ENCODE measurements around the gene RCOR1. TPM values are rescaled to one million over a fixed set of nuclear protein-coding genes. Genes with fewer than 3 reads are reported as not detected.
"Not testable (repeated sequence)": the region's sequence is repeated elsewhere in the genome, so short reads cannot be mapped to it uniquely, and the experiment has no call there.

RCOR1 gene
- total RNA-seq, 1 donor from 2014 or later: 4.7 TPM

DNA sequence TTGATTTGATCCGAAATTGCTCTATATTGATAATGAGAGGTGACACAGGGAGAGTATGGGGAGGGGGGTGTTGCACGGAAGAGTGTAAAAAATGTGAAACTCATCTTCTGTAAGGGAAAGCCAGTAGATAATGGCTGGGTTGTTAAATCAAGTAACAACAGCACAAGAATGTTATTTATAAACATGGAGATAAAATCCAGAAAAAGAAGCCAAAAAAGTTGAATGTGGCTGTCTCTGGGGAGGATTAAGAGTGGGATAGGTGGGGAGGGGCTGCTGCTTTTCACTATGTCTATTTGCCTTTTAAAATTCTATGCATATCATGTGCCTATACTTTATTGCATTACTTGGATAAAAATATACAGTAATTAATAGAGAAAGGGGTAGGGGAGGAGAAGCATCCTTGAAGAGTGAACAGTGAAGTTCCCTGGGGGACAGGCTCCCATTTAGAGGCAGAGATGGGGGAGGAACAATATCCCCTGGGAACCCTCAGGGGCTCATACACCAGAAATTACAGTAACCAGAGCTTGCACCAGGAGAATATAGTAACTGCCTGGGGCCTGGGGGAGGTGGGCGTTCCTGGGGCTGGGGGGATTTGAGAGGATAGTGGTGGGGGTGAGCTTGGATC is 43.7 kb upstream of the RCOR1 start:
- DNase-seq (ENCODE audit: low spot score in 2 of 2): no peak
- TF ChIP-seq, protein P1, sequence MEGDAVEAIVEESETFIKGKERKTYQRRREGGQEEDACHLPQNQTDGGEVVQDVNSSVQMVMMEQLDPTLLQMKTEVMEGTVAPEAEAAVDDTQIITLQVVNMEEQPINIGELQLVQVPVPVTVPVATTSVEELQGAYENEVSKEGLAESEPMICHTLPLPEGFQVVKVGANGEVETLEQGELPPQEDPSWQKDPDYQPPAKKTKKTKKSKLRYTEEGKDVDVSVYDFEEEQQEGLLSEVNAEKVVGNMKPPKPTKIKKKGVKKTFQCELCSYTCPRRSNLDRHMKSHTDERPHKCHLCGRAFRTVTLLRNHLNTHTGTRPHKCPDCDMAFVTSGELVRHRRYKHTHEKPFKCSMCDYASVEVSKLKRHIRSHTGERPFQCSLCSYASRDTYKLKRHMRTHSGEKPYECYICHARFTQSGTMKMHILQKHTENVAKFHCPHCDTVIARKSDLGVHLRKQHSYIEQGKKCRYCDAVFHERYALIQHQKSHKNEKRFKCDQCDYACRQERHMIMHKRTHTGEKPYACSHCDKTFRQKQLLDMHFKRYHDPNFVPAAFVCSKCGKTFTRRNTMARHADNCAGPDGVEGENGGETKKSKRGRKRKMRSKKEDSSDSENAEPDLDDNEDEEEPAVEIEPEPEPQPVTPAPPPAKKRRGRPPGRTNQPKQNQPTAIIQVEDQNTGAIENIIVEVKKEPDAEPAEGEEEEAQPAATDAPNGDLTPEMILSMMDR (IDR thresholded peaks at IDR 0.05): no peak
- intact Hi-C loops (cut with DNase I): no loop called here
- Histone ChIP-seq H3K4me1 (no peaks in the 10 kb centered on the region), H3K9me3 (no peaks in the 10 kb centered on the region), H3K27me3 (peaks cover 16% of the 10 kb centered on the region), H3K4me3 (no peak overlapping the region), H3K36me3 (no peaks in the 10 kb centered on the region), H3K27ac (no peak overlapping the region)

DNA sequence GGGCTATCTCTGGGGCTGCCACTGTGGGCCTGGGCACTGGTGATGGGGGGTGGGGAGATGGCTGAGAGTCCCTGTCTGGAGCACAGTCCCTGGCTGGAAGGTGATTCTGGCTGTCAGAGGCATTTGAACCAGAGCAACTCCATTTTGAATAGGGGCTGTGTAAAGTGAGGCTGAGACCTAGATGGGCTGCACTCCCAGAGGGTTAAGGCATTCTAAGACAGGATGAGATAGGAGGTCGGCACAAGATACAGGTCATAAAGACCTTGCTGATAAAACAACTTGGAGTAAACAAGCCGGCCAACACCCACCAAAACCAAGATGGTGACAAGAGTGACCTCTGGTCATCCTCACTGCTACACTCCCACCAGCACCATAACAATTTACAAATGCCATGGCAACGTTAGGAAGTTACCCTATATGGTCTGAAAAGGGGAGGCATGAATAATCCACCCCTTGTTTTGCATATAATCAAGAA is 41.5 kb upstream of the RCOR1 start:
- H3K27me3 ChIP-seq; intact Hi-C loops (cut with DNase I); H3K9me3 ChIP-seq; H3K4me1 ChIP-seq; DNase-seq (ENCODE audit: low spot score in 2 of 2); H3K27ac ChIP-seq; H3K36me3 ChIP-seq; H3K4me3 ChIP-seq: not testable (repeated sequence)

DNA sequence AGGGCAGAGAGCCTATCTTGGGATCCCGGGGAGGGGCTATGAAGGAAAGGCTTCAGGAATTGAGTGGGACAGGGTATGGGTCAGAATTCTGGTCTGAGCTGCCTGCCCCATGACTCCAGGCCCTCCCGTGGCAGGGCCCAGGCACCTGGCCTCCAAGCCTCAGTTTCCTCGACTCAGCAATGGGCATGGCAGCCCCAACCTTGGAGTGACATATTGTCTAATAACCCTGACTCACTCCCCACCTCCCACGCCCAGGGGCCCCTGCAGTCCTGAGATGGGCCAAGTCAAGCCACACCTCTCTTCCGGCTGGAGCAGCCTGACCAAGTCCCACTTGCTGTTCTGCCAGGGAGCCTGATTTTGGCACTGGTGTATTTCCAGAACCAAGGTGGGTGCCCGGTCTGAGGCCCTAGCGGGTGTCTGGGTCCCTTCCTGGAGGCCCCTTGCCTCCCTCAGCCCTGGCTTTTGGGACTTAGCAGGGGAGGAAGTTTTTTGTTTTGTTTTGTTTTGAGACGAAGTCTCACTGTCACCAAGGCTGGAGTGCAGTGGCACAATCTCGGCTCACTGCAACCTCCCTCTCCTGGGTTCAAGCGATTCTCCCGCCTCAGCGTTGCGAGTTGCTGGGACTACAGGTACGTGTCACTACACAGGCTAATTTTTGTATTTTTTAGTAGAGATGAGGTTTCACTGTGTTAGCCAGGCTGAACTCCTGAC is 40.3 kb upstream of the RCOR1 start:
- no peak overlapping the region for H3K27ac ChIP-seq
- no peaks in the 10 kb centered on the region for H3K27me3 ChIP-seq
- no peak for DNase-seq (ENCODE audit: low spot score in 2 of 2)
- no peaks in the 10 kb centered on the region for H3K36me3 ChIP-seq
- no peaks in the 10 kb centered on the region for H3K9me3 ChIP-seq
- no peak overlapping the region for H3K4me3 ChIP-seq
- TF ChIP-seq, protein P1 (IDR thresholded peaks at IDR 0.05): no peak
- H3K4me1 ChIP-seq: no peaks in the 10 kb centered on the region
- intact Hi-C loops (cut with DNase I): no loop called here

DNA sequence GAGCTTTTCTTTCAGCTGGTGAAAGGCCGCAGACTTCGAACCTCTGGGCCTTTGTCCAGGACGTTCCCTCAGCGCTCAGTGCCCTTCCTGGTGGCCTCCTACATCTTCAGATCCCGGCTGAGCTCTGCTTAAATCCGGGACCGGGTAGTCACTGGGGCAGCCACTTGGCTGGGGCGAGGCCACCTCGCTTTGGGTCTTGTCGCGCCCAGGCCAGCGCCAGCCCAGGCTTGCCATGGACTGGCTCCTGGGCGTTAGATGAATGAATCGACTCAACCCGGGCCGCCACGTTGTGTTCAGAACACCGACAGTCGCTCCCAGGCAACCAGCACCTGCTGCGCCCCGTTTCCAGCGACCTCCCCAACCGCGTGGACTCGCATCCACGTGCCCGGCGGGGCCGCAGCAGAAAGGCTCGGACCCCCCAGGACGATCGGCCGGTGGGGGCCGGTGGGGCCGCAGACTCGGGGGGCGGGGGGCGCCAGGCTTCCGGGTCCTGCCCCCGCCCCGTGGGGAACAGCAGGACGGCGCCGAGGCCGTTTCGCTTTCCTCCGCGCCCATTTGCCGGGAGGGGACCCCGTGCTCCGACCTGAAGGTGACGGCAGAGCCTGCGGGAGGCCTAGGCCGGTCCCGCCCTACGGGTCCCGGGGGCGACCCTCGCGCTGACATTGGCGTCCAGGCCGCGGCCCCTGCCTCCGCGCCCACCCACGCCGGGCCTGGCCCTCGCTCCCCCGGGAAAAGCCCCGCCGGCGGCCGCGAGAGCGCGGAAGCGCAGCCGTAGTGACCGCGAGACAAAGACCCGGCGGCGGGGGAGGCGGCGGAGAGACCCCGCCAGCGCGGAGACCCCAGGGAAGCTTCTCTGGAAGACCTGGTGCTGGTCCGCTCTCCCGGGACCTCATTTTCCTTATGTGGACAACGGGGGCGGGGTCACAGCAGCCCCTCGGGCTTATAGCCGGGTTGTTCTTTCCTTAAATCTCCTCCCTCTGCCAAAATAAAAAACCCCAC is 37.3 kb upstream of the RCOR1 start:
- Histone ChIP-seq H3K9me3 (no peaks in the 10 kb centered on the region), H3K36me3 (no peaks in the 10 kb centered on the region), H3K27me3 (no peaks in the 10 kb centered on the region), H3K4me3 (peak overlapping the region; percentile 79 to 98), H3K27ac (no peak overlapping the region), H3K4me1 (no peaks in the 10 kb centered on the region)
- intact Hi-C loops (cut with DNase I): no loop called here
- DNase-seq (ENCODE audit: low spot score in 2 of 2): no peak
- TF ChIP-seq, protein P1 (IDR thresholded peaks at IDR 0.05): no peak

- DNase-seq (ENCODE audit: low spot score in 2 of 2): no peak
- H3K9me3 ChIP-seq: no peaks in the 10 kb centered on the region
- no peaks in the 10 kb centered on the region for H3K36me3 ChIP-seq
- H3K27ac ChIP-seq: no peak overlapping the region
- TF ChIP-seq, protein P1 (IDR thresholded peaks at IDR 0.05): no peak
- no peaks in the 10 kb centered on the region for H3K27me3 ChIP-seq
- no peaks in the 10 kb centered on the region for H3K4me1 ChIP-seq
- H3K4me3 ChIP-seq: no peak overlapping the region
- intact Hi-C loops (cut with DNase I): no loop called here
Measured at GRCh38 chr14:102556098-102556677, 36.3 kb upstream of the RCOR1 start.

Measured in ascending aorta (tissue), 2 donors.